ENCODE results near the gene NEK5. TPM values are rescaled to one million over a fixed set of nuclear protein-coding genes. Genes with fewer than 3 reads are reported as not detected.
"Not testable (repeated sequence)": the region's sequence is repeated elsewhere in the genome, so short reads cannot be mapped to it uniquely, and the experiment has no call there.

Gene NEK5
- total RNA-seq, 6 donors from 2014 or later: 0.23 to 30.2 (median 2.4) TPM

GRCh38 chr13:52096748-52097147 is 32.1 kb downstream of the NEK5 start:
- Histone ChIP-seq H3K4me3 (no peak overlapping the region), H3K27ac (no peak overlapping the region), H3K9me3 (no peaks in the 10 kb centered on the region), H3K27me3 (no peaks in the 10 kb centered on the region), H3K4me1 (no peaks in the 10 kb centered on the region), H3K36me3 (no peaks in the 10 kb centered on the region)
- no peak for TF ChIP-seq CTCF (IDR thresholded peaks at IDR 0.05)
- no peak for TF ChIP-seq EP300 (IDR thresholded peaks at IDR 0.05)
- no peak for TF ChIP-seq POLR2A (IDR thresholded peaks at IDR 0.05)
- TF ChIP-seq POLR2AphosphoS5 (IDR thresholded peaks at IDR 0.05): no peak
- DNase-seq (no peak), ATAC-seq (ENCODE audit: low FRiP score in 2 of 2) (peak in 1 of 2 donors; percentile 40)
- WGBS, 2 donors: 92 to 94% methylated on average over 3 of the region's 3 CpGs

GRCh38 chr13:52096062-52096461 is 32.8 kb downstream of the NEK5 start:
- Histone ChIP-seq H3K4me3 (no peak overlapping the region), H3K4me1 (no peaks in the 10 kb centered on the region), H3K27ac (no peak overlapping the region), H3K9me3 (no peaks in the 10 kb centered on the region), H3K27me3 (no peaks in the 10 kb centered on the region), H3K36me3 (no peaks in the 10 kb centered on the region)
- no peak for ATAC-seq (ENCODE audit: low FRiP score in 2 of 2)
- TF ChIP-seq CTCF (IDR thresholded peaks at IDR 0.05) (no peak), POLR2A (IDR thresholded peaks at IDR 0.05) (no peak), POLR2AphosphoS5 (IDR thresholded peaks at IDR 0.05) (no peak), EP300 (IDR thresholded peaks at IDR 0.05) (no peak)
- DNase-seq: no peak
- WGBS, 2 donors: 95 to 98% methylated on average over 2 of the region's 2 CpGs

GRCh38 chr13:52092087-52092486 is 36.8 kb downstream of the NEK5 start:
- H3K4me1 ChIP-seq: no peaks in the 10 kb centered on the region
- no peaks in the 10 kb centered on the region for H3K27me3 ChIP-seq
- no peak for ATAC-seq (ENCODE audit: low FRiP score in 2 of 2)
- H3K4me3 ChIP-seq: no peak overlapping the region
- no peak overlapping the region for H3K27ac ChIP-seq
- 92 to 95% methylated on average over 2 of the region's 2 CpGs for WGBS, 2 donors
- H3K9me3 ChIP-seq: no peaks in the 10 kb centered on the region
- TF ChIP-seq POLR2AphosphoS5 (IDR thresholded peaks at IDR 0.05) (no peak), EP300 (IDR thresholded peaks at IDR 0.05) (no peak), POLR2A (IDR thresholded peaks at IDR 0.05) (no peak), CTCF (IDR thresholded peaks at IDR 0.05) (no peak)
- H3K36me3 ChIP-seq: no peaks in the 10 kb centered on the region
- DNase-seq: no peak

- H3K36me3 ChIP-seq: no peaks in the 10 kb centered on the region
- TF ChIP-seq CTCF (IDR thresholded peaks at IDR 0.05) (no peak), EP300 (IDR thresholded peaks at IDR 0.05) (no peak), POLR2AphosphoS5 (IDR thresholded peaks at IDR 0.05) (no peak)
- no peaks in the 10 kb centered on the region for H3K4me1 ChIP-seq
- DNase-seq (no peak), ATAC-seq (ENCODE audit: low FRiP score in 2 of 2) (no peak)
- no peak overlapping the region for H3K4me3 ChIP-seq
- no peaks in the 10 kb centered on the region for H3K27me3 ChIP-seq
- no peaks in the 10 kb centered on the region for H3K9me3 ChIP-seq
- 80 to 82% methylated on average over 2 of the region's 2 CpGs for WGBS, 2 donors
- H3K27ac ChIP-seq: no peak overlapping the region
Measured at GRCh38 chr13:52091473-52091872, 37.4 kb downstream of the NEK5 start.

- ATAC-seq (ENCODE audit: low FRiP score in 2 of 2) (no peak), DNase-seq (no peak)
- no peaks in the 10 kb centered on the region for H3K36me3 ChIP-seq
- 76 to 81% methylated on average over 2 of the region's 2 CpGs for WGBS, 2 donors
- no peaks in the 10 kb centered on the region for H3K9me3 ChIP-seq
- no peaks in the 10 kb centered on the region for H3K27me3 ChIP-seq
- no peak overlapping the region for H3K4me3 ChIP-seq
- H3K27ac ChIP-seq: no peak overlapping the region
- H3K4me1 ChIP-seq: no peaks in the 10 kb centered on the region
- TF ChIP-seq POLR2A (IDR thresholded peaks at IDR 0.05) (no peak), CTCF (IDR thresholded peaks at IDR 0.05) (no peak), EP300 (IDR thresholded peaks at IDR 0.05) (no peak), POLR2AphosphoS5 (IDR thresholded peaks at IDR 0.05) (no peak)
Measured at GRCh38 chr13:52085421-52085820, 43.5 kb downstream of the NEK5 start.

GRCh38 chr13:52084981-52085380 is 43.9 kb downstream of the NEK5 start:
- H3K27ac ChIP-seq; H3K9me3 ChIP-seq; H3K36me3 ChIP-seq; DNase-seq; H3K27me3 ChIP-seq; ATAC-seq (ENCODE audit: low FRiP score in 2 of 2); H3K4me1 ChIP-seq; H3K4me3 ChIP-seq: not testable (repeated sequence)
- WGBS, 2 donors: 91 to 98% methylated on average over 3 of the region's 3 CpGs

Data from upper lobe of left lung (tissue), 6 donors.